Mesodermal cell (in vitro differentiated cells): ENCODE data around the gene KCNA10. TPM values are rescaled to one million over a fixed set of nuclear protein-coding genes. Genes with fewer than 3 reads are reported as not detected.

Experiments
- H3K27ac ChIP-seq: 2 replicates; pipeline ENCODE4 v1.7.0; 2013; ENCODE audit warnings: mild to moderate bottlenecking, low read depth, low read length, moderate library complexity; ENCODE audit not compliant: severe bottlenecking
- H3K36me3 ChIP-seq: 2 replicates; pipeline ENCODE4 v1.7.1; 2013; ENCODE audit warnings: mild to moderate bottlenecking, low read length, moderate library complexity; ENCODE audit not compliant: control insufficient read depth, insufficient read depth
- H3K4me1 ChIP-seq: one replicate; pipeline ENCODE4 v1.7.1; 2013; ENCODE audit warnings: mild to moderate bottlenecking, low read length; ENCODE audit not compliant: insufficient read depth, control insufficient read depth, poor library complexity, severe bottlenecking
- H3K4me3 ChIP-seq: 2 replicates; pipeline ENCODE4 v1.7.0; 2013; ENCODE audit warnings: low read length, control low read depth, mild to moderate bottlenecking; ENCODE audit not compliant: insufficient read depth, poor library complexity, severe bottlenecking; ENCODE audit errors: extremely low read depth
- H3K9me3 ChIP-seq: 2 replicates; pipeline ENCODE4 v1.7.1; 2013; ENCODE audit warnings: mild to moderate bottlenecking, low read length, moderate library complexity; ENCODE audit not compliant: control insufficient read depth
- WGBS, 2 experiments: methylation state at CpG; one replicate each; pipeline ENCODE4 v1.1.5; 2013; ENCODE audit warnings: missing lambda C conversion rate in 2 of 2; ENCODE audit not compliant: insufficient coverage in 2 of 2; 5-methylcytosine and 5-hydroxymethylcytosine counted together
- polyA plus RNA-seq, 2 experiments: library from polyadenylated mRNA; stranded (reverse); fragments of 50-300 nt; gene quantifications; one replicate each; pipeline ENCODE4 v1.2.3, GENCODE V29; 2013

Gene KCNA10
- polyA plus RNA-seq (2013, experiment 1 of 2), result not detected
- polyA plus RNA-seq (2013, experiment 2 of 2), result not detected

DNA sequence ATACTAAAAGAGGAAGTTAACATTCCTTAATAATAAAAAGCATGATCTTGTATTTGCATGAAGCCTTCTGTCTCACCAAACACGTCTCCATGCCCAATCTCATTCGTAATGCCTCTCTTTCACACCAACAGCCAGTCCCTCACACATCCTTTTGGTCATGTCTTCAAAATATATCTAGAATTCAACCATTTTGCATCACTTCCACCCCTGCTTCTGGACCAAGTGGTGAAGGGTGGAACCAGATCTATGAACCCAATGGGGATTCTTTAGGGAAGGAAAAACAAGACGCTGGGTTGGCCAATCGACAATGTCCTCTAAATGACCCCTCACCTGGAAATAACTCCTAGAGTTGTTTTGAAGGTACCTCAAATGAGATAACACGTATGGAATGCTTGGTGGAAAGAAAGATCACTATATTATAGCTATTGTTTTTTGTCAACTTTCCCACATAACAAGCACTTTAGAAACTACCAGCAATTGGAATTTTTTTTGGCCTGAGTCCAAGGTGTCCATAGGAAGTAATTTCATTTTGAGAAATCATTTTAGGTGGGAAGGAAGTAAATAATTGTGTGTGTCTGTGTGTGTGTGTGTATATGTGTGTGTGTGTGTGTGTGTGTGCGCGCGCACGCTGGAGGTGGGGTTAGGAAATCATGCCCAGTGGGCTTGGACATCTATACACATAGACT, at the start of gene KCNA10:
KCNA10 (minus strand) TSS at position 51 of the 686 bp plus-strand sequence. CDS start 388 bp downstream, outside the sequence.
- no peaks in the 10 kb centered on the region for H3K4me1 ChIP-seq
- H3K36me3 ChIP-seq, result no peaks in the 10 kb centered on the region
- no peak within 1 kb of the TSS for H3K27ac ChIP-seq
- WGBS, 2 experiments, result 75 to 91% methylated on average over 2 to 4 of the region's 9 CpGs
- no peak within 1 kb of the TSS for H3K4me3 ChIP-seq
- no peaks in the 10 kb centered on the region for H3K9me3 ChIP-seq

DNA sequence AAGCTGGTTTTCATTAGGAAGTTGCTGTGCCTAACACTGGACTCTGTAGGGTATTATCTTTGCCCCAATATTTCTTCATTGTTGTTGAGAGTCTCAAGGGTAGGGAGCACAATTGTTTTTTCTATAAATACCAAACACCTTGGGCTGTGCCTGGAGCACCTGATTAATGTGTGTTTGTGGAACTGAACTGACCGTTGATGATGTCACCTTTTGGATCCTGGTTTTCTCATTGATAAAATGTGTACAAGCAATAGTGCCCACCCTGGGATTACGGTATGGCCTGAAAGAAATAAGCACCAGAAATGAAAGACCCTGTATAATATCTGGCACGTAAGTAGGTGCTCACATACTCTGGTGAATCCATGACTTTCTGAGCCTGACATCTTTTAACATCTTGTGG, 47.9 kb upstream of the KCNA10 start:
- Histone ChIP-seq H3K36me3 (no peaks in the 10 kb centered on the region), H3K4me1 (no peaks in the 10 kb centered on the region), H3K9me3 (no peaks in the 10 kb centered on the region), H3K27ac (no peak overlapping the region), H3K4me3 (no peak overlapping the region)
- WGBS, 2 experiments, result 73 to 77% methylated on average over 2 of the region's 3 CpGs

DNA sequence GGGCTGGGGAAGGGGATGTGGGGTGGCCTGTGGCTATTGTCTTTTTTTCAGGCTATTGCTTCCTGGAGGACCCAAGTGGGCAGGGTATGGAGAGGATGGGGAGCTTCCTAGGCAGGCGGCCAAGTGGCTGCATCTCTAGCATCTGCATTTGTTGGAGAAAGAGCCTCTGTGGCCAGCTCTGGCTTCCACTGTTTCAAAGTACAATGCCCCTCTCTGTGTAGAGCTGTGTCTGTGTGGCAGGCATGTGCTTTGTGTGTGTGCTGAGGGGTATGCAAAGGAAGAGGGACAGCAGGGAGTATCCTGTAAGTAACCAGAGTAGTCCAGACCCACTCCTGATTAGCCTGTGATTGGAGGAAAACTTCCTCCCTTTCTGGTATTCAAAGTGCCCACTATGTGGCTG, 46.6 kb upstream of the KCNA10 start:
- Histone ChIP-seq H3K36me3 (no peaks in the 10 kb centered on the region), H3K9me3 (no peaks in the 10 kb centered on the region), H3K4me1 (no peaks in the 10 kb centered on the region), H3K4me3 (no peak overlapping the region), H3K27ac (no peak overlapping the region)
- WGBS, 2 experiments, result no CpG with 5 or more reads among the region's 1 CpG

DNA sequence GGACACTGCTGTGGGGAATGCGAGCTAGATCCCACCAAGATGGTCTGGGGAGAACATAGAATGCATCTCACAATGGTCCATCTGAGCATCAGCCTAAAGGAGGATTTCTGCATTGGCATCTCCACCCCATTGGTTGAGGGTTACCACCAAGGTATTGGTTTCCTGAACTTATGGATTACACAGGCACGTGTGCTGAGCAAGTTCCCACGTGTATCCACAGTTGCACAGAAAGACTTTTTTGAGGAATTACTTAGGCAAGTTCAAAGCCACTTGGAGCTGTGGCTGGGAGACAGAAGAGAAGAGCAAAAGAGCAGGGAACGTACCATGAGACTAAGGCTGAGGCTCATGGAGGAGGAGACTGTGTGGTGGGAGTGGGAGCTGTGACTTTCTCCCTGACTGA, 44.1 kb upstream of the KCNA10 start:
- H3K27ac ChIP-seq, result no peak overlapping the region
- 81 to 94% methylated on average over 3 to 4 of the region's 4 CpGs for WGBS, 2 experiments
- H3K36me3 ChIP-seq, result no peaks in the 10 kb centered on the region
- H3K4me1 ChIP-seq, result no peaks in the 10 kb centered on the region
- no peaks in the 10 kb centered on the region for H3K9me3 ChIP-seq
- no peak overlapping the region for H3K4me3 ChIP-seq

DNA sequence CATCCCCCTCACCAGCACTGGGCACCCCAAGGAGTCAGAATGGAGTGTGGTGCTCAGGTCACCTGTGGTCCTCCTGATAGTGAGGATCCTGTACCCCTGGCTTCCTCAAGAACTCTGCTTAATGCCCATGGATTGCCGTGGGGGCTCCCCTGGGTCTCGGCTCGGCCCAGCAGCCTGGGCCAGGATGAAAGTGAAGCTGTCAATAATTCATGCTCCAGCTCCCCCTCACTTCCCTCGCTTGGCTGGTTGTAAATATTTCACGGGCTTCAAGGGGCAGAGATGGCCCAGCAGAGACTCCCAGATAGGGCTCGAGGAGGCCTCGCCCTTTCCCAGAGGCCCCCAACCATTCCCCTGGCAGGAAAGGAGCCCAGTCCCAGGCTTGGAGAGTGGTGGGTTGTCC, 42.6 kb upstream of the KCNA10 start:
- H3K4me1 ChIP-seq, result no peaks in the 10 kb centered on the region
- no peak overlapping the region for H3K27ac ChIP-seq
- 79 to 93% methylated on average over 3 to 5 of the region's 7 CpGs for WGBS, 2 experiments
- H3K4me3 ChIP-seq, result no peak overlapping the region
- no peaks in the 10 kb centered on the region for H3K9me3 ChIP-seq
- no peaks in the 10 kb centered on the region for H3K36me3 ChIP-seq

DNA sequence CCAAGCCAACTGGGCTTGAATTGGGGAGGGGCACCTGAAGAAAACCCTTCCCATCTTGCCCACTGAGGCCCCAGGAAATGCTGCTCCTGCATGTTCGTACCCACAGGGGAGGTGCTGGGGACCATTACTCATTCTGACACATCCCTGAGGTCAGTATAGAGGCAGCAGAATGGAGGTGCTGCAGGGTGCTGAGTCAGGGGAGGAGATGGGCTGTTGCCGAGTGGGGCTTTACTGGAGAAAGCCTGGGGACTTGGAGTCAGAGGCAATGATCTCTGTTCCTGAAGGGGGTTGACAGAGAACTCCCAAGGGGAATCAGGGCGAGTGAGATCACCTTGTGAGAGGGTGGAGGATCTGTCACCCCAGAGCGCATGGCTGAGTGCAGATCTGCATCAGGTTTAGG, 40.2 kb upstream of the KCNA10 start:
- no peaks in the 10 kb centered on the region for H3K4me1 ChIP-seq
- 77 to 82% methylated on average over 3 to 4 of the region's 4 CpGs for WGBS, 2 experiments
- H3K9me3 ChIP-seq, result no peaks in the 10 kb centered on the region
- no peak overlapping the region for H3K27ac ChIP-seq
- no peaks in the 10 kb centered on the region for H3K36me3 ChIP-seq
- no peak overlapping the region for H3K4me3 ChIP-seq

DNA sequence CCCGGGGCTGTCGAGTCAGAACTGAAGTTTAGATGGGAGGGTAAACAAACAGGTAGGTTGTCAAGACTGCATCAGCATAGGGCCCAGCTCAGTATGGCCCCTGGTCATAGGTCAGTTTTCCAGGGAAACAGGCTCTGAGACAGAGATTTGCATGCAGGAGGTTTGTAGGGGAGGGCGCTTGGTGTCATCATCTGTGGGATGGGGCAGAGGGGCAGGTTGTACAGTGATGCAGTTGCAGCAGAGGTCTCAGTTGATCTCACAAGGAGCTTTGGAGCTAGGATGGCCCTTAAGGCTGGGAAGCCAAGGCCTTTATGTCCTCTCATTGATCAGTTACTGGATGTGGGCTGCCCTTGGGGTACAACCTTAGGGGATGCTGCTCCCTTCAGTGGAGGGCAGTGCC, 38.5 kb upstream of the KCNA10 start:
- no peak overlapping the region for H3K27ac ChIP-seq
- H3K4me1 ChIP-seq, result no peaks in the 10 kb centered on the region
- 91% methylated on average over 3 of the region's 3 CpGs for WGBS, 2 experiments
- H3K4me3 ChIP-seq, result no peak overlapping the region
- H3K9me3 ChIP-seq, result no peaks in the 10 kb centered on the region
- no peaks in the 10 kb centered on the region for H3K36me3 ChIP-seq

DNA sequence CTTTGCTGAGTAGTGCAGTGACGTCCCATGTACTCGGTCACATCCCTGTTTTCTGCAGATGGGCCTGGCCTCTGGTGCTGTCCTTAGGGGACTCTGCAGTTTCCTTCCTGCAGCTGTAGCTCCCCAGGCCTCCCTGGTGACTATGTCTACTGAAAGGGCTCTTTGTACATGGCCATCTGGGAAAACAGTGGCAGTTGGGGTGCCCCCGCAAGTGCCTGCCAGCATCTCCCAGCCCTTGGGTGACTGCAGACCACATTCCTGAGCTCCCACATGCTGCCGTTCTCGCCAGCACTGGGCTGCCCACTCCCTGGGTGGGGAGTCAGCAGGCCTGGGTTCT, 37.5 kb upstream of the KCNA10 start:
- Histone ChIP-seq H3K36me3 (no peaks in the 10 kb centered on the region), H3K4me1 (no peaks in the 10 kb centered on the region), H3K4me3 (no peak overlapping the region), H3K9me3 (no peaks in the 10 kb centered on the region), H3K27ac (no peak overlapping the region)
- 81 to 87% methylated on average over 3 to 5 of the region's 5 CpGs for WGBS, 2 experiments

DNA sequence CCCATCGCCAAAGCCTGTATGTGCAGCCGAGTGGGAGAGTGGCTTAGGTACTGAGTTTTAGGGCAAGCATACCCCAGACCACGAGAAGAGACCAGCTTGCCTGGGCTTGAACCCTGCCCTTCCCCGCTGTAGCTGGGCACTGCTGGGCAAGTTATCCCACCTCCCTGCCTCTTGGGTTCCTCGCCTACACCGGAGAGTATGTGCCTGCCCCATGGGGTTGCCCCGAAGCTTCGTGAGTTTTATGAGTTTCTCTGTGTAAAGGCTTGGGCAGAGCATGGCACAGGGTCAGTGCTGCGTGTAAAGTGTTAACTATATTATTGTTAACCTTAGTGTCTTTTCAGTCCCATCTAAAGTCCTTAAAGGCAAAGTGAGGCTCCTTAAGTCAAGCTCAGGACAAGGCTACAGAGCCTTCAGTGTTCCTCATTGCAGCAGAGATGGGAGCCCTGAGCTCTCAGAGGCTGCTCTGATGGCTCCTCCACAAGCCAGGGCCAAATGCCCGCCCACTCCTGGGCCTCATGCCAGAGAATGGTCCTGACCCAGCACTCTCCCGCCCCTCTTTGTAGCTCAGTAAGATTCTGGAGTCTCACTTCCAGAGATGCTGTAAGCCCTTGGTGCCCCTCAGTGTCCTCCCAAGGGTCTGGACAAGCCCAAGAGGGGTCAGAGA, 37.0 kb upstream of the KCNA10 start:
- 61 to 82% methylated on average over 5 to 7 of the region's 11 CpGs for WGBS, 2 experiments
- Histone ChIP-seq H3K4me1 (no peaks in the 10 kb centered on the region), H3K27ac (no peak overlapping the region), H3K9me3 (no peaks in the 10 kb centered on the region), H3K4me3 (peak overlapping the region; percentile 18), H3K36me3 (no peaks in the 10 kb centered on the region)

DNA sequence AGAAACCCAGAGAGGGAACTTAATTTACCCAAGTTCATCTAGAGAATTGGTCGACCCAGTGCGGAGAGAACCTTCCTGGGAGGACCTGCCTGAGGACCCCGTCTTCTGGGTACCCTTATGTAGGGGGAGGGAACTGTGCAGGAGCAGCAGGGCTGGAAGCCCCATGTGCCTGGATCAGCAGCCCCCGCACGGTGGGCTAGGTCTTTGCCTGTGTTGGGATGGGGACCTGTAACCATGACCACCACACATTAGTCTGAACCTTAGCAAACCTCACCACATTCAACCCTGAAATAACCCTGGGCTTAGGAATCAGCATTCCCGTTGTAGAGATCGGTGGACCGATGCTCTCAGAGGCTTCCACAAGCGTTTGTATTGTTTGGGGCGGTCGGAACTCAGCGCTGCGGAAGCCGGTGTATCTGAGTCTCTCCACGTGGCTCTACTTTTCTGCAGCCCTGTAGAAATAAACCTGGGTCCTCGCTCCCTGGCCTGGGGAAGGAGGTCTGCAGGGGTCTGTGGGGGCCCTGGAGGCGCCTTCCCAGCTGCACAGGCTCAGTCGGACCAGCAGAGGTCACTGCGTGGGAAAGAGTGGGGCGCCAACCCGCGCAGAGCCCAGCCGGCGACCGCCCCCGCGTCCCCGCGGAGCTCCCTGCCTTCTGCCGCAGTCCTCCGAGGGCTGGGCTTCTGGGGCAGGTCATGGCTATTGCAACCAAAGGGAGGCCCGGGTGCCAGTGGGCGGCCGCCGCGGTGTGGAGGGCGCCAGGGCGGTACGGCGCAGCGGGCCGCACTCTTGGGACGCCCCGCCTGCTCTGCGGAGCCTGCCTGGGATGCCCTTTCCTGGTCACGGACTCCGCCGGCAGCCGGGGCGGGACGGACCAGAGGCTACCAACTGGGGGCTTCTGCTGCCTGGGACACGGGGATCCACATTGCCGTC, 36.2 kb upstream of the KCNA10 start:
- Histone ChIP-seq H3K4me3 (peak overlapping the region; percentile 18), H3K36me3 (no peaks in the 10 kb centered on the region), H3K9me3 (no peaks in the 10 kb centered on the region), H3K27ac (no peak overlapping the region), H3K4me1 (no peaks in the 10 kb centered on the region)
- WGBS, 2 experiments, result 12 to 17% methylated on average over 44 to 49 of the region's 53 CpGs
